ENCODE results near the gene NOTCH2. TPM values are rescaled to one million over a fixed set of nuclear protein-coding genes. Genes with fewer than 3 reads are reported as not detected.

The NOTCH2 gene
- total RNA-seq, 1 donor from 2014 or later: 142 TPM

DNA sequence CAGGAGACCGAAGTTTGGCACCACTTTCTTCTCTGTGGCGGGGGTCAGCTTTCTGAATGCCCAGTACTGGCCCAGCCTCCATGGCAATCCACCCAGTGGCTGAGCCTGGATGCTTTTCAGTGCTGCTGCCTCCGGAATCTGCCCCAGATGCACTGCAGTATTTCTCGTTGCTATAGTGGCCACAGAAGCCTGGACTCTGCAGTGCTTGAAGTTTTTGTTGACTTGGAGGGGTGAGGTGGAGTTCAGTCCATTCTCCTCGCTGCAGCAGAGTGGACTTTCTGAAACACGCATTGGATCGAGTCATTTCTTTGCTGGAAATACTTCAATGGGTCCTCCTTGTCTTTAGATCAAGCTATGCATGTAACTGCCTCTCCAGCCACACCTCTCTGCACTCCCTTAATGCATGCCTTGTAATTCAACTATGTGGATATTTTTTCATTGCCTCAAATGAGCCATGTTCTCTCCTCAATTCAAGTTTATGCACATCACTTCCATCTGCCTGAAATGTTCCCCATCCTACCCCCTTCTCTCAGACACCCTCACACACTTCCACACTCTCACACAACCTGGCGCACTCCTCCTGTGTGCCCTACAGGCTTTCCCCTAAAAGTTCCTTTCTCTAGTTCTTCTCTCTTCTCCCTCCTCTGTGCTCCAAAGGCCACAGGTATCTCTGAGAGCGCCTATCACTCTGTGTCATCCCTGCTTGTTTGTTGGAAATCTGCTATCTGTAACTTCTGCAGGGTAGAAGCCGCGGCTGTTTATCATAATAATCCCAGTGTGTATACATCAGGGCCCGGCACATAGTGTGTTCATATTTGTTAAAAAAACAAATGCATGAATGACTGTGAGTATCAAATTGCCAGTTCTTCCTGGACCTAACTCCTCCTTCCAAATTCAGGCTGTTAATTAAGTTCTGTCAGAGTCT is 189.7 kb downstream of the NOTCH2 start:
- no peaks in the 10 kb centered on the region for H3K36me3 Mint-ChIP-seq
- no peak for DNase-seq (ENCODE audit: extremely low spot score, unreplicated experiment)
- H3K27ac Mint-ChIP-seq: peak overlapping the region; percentile 15
- no peaks in the 10 kb centered on the region for H3K9me3 Mint-ChIP-seq
- H3K4me1 Mint-ChIP-seq (ENCODE audit: unreplicated experiment): peaks cover 7% of the 10 kb centered on the region
- no peaks in the 10 kb centered on the region for H3K27me3 Mint-ChIP-seq
- TF ChIP-seq, protein P1, sequence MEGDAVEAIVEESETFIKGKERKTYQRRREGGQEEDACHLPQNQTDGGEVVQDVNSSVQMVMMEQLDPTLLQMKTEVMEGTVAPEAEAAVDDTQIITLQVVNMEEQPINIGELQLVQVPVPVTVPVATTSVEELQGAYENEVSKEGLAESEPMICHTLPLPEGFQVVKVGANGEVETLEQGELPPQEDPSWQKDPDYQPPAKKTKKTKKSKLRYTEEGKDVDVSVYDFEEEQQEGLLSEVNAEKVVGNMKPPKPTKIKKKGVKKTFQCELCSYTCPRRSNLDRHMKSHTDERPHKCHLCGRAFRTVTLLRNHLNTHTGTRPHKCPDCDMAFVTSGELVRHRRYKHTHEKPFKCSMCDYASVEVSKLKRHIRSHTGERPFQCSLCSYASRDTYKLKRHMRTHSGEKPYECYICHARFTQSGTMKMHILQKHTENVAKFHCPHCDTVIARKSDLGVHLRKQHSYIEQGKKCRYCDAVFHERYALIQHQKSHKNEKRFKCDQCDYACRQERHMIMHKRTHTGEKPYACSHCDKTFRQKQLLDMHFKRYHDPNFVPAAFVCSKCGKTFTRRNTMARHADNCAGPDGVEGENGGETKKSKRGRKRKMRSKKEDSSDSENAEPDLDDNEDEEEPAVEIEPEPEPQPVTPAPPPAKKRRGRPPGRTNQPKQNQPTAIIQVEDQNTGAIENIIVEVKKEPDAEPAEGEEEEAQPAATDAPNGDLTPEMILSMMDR (conservative IDR thresholded peaks at IDR 0.05): no peak
- no peak overlapping the region for H3K4me3 Mint-ChIP-seq

DNA sequence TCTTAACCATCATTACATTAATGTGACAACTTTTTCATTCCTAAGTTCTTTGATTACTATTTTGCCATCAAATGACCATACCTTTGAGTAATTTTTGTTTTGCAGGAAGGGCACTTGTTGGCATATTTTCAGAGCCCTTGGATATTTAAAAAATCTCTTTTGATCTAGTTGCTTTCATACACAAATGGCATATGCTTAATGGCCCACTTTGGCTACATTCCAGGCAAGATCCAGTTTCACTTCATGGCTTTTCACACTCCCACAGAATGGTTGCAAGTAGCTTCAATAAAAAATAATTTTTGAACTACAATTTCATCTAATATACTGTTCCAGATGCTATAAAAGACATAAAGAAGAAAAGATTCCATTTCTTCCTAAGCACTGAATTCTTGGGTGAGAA is 191.3 kb downstream of the NOTCH2 start:
- Mint-ChIP-seq H3K27me3 (no peaks in the 10 kb centered on the region), H3K27ac (no peak overlapping the region), H3K4me3 (no peak overlapping the region), H3K9me3 (no peaks in the 10 kb centered on the region), H3K4me1 (ENCODE audit: unreplicated experiment) (peaks cover 17% of the 10 kb centered on the region), H3K36me3 (no peaks in the 10 kb centered on the region)
- no peak for DNase-seq (ENCODE audit: extremely low spot score, unreplicated experiment)
- TF ChIP-seq, protein P1 (conservative IDR thresholded peaks at IDR 0.05): no peak

DNA sequence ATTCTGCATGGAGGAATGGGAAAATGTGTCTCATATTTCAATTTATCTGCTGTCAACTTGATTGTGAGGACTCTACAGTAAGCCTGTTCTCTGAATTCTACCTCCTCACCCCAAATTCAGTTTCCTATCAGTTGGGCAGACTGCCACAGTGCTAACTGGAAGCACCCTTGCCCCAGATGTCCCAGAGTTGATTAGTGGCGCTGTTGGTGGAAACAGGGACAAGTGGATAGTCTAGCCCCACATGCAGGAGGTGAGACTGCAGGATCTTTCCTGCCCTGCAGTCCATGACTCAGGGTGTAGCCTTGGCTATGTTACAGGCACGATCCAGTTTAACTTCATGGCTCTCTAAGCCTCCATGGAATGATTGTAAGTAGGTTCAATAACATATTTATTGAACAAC is 195.3 kb downstream of the NOTCH2 start:
- peaks cover 4% of the 10 kb centered on the region for H3K27me3 Mint-ChIP-seq
- peak overlapping the region; percentile 3 for H3K27ac Mint-ChIP-seq
- no peaks in the 10 kb centered on the region for H3K36me3 Mint-ChIP-seq
- DNase-seq (ENCODE audit: extremely low spot score, unreplicated experiment): no peak
- peaks cover 16% of the 10 kb centered on the region for H3K4me1 Mint-ChIP-seq (ENCODE audit: unreplicated experiment)
- TF ChIP-seq, protein P1 (conservative IDR thresholded peaks at IDR 0.05): no peak
- H3K9me3 Mint-ChIP-seq: no peaks in the 10 kb centered on the region
- H3K4me3 Mint-ChIP-seq: no peak overlapping the region

DNA sequence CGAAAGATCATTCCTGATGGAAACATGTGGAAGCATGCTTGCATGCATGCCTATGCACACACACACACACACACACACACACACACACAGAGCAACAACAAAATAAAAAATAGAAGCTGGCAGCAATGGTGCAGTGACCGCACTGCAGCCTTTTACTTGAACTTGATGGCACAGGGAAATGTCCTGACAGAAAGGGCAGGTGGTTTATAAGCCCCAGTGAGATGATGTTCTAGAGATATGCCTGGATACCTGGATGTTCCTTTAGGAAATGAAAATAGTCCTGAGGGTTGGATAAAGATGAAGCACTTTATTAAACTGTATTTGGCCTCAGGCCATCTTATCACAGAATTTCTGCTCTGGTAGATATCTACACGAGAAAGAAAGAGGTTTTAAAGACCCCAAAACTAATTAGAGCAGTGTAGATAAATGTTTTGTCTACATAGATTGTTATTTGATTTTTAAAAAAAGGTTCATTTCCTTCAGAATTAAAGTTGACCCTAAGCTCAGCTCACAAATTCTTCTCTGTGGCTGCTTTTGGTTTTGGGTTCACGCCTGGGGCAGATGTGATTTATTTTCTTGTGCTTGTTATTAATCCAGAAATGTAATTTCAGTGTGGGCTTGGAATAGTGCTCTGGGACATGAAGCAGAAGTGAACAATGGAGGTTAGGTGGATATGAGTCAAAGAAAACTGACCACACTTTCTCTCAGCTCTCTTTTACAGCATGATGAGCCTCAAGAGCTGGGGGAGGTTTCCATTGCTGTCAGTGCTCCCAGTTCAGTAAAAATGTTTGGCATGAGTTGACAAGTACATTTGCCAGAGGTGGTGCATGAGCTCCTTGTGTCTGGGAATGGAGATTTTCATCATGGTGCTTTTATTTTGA is 196.1 kb downstream of the NOTCH2 start:
- Mint-ChIP-seq H3K36me3 (no peaks in the 10 kb centered on the region), H3K27ac (peak overlapping the region; percentile 3), H3K4me3 (no peak overlapping the region), H3K9me3 (no peaks in the 10 kb centered on the region), H3K4me1 (ENCODE audit: unreplicated experiment) (peaks cover 16% of the 10 kb centered on the region), H3K27me3 (peaks cover 4% of the 10 kb centered on the region)
- TF ChIP-seq, protein P1 (conservative IDR thresholded peaks at IDR 0.05): no peak
- no peak for DNase-seq (ENCODE audit: extremely low spot score, unreplicated experiment)

DNA sequence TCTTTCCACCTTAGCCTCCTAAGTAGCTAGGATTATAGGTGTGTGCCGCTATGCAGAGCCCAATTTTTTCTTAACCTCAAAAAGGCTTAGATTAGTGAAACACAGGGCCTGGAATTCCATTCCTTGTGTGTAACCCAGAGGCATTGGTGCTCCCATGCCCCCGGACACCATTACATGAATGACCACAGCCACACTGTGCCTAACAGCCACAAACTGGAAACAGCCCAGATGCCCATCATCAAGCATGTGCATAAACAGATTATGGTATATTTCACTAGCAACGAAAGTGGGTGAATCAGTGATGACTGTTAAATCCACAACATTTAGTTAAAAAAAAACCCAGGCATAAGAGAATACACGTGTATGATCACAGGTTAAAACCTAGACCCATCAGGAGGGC is 197.6 kb downstream of the NOTCH2 start:
- Mint-ChIP-seq H3K27me3 (peaks cover 4% of the 10 kb centered on the region), H3K9me3 (no peaks in the 10 kb centered on the region), H3K4me3 (no peak overlapping the region), H3K27ac (no peak overlapping the region), H3K36me3 (no peaks in the 10 kb centered on the region), H3K4me1 (ENCODE audit: unreplicated experiment) (peaks cover 16% of the 10 kb centered on the region)
- TF ChIP-seq, protein P1 (conservative IDR thresholded peaks at IDR 0.05): no peak
- no peak for DNase-seq (ENCODE audit: extremely low spot score, unreplicated experiment)
